TTC549 (cell line): ENCODE measurements around the gene WDR82.
"Not testable (repeated sequence)": the region's sequence is repeated elsewhere in the genome, so short reads cannot be mapped to it uniquely, and the experiment has no call there.

ENCODE experiments used
- FAIRE-seq: peaks from 2 replicates; lab custom pipeline; 2012; peaks lifted over from hg19 to GRCh38; lab: Jason Lieb, UNC

The WDR82 gene

DNA sequence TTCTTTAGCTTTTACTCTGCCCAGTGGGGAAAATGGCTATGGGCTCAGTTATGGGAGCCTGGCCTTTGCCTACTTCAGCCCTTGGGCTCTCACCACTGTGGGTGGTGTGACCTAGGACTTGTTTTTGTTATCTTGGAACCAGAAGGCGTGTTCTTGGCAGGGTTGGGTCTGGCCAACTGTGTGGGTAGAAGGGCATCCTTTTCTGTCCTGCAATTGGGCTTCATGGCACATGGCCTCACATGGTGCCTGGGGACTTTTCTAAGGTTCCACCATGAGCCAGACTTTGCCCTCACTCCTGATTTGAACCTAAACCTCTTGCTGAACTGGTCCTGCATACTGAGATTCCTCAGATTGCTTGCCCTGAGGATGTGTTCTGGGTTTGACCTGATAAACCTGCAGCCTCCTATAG, 10.9 kb upstream of the WDR82 start:
- no peak for FAIRE-seq

DNA sequence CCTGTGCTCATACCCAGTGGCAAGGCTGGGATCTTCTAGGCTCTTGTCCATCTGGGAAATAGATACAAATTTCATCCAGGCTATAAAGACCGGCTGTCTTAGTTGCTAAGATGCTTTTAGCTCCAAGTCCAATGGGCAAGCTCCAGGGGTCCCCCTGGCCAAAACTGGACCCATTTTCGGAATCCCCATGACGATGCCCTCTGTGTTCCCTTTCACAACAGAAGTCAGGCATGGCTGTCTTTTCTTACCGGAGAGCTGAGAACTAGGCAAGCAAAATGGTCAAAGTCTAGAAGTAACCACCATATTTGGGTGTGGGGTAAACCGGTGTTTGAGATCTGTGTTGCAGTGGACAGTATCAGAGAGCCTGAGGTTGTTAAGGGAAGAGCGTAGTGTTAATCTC, 10.2 kb upstream of the WDR82 start:
- FAIRE-seq: no peak

DNA sequence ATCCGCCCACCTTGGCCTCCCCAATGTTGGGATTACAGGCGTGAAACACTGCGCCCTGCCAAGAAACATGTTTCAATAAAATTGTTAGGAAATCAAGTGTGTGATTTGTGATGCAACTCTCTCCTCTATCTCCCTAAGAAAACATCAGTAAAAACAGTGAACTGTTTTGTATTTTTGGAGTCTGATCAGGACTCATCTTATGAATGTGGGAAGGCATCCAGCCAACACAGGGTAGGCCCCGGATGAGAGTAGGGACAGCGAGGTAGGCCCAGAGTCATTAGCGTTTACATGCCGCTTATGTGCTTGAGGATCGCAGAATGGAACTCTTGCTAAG, 8.3 kb upstream of the WDR82 start:
- FAIRE-seq: no peak

DNA sequence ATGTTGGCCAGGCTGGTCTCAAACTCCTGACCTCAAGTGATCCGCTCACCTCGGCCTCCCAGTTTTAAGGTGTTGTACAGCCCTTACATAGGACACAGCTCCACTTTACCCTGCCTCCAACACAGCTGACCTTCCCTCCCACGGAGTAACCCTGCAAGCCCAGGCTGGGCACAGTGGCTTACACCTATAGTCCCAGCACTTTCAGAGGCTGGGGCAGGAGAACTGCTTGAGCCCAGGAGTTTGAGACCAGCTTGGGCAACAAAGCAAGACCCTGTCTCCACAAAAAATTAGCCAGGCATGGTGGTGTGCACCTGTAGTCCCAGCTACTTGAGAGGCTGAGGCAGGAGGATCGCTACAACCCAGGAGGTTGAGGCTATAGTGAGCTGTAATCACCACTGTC, 5.6 kb upstream of the WDR82 start:
- FAIRE-seq: not testable (repeated sequence)

DNA sequence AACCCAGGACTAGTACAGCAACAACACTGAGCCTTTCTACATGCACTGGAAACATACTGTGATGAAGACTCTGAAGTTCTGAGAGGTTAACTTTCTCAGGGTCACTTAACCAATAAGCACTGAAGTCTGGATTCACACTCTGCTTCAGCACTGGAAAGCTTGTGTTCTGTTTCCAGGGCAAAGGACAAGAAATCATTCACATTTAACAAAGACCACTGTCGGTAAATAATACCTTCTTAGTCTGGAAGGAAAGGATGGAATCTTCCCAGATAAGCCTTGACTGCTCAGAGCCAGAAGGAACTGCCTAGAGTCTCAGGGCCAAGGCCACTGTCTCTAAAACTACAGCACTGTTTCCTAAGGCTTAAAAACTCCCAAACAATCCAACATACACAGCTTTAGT, 4.9 kb upstream of the WDR82 start:
- no peak for FAIRE-seq

DNA sequence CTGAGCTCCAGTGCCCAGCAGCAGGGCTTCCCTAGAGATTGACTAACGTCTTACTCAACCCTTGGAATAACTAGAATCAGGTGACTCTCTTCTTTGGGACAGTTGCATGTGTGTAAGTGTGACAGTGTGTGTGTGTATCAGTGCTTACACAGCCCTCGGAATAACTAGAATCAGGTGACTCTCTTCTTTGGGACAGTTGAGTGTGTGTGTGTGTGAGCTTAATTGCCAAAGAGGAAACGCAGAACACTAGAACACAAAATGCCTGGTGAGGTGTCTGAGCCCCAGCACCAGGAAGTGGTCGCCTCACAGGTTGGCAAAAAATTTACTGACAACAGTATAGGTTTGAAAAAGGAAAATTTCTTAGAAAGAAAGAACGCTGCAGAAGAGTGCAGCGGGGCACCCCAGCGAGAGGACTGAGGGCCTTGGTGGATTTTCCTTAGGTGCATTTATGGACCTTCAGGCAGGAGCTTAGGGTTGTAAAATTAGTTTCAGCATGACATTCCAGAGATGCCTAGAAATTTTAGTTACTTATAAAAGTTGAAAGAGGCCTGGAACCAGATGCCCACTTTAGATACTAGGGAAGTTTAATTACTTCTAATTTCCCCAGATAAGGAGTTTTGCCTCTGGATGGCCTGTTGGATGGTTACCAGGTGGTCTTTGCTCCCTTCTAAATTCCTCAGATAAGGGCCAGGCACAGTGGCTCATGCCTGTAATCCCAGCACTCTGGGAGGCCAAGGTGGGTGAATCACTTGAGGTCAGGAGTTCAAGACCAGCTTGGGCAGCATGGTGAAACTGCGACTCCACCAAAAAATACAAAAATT, 3.7 kb upstream of the WDR82 start:
- FAIRE-seq: no peak

DNA sequence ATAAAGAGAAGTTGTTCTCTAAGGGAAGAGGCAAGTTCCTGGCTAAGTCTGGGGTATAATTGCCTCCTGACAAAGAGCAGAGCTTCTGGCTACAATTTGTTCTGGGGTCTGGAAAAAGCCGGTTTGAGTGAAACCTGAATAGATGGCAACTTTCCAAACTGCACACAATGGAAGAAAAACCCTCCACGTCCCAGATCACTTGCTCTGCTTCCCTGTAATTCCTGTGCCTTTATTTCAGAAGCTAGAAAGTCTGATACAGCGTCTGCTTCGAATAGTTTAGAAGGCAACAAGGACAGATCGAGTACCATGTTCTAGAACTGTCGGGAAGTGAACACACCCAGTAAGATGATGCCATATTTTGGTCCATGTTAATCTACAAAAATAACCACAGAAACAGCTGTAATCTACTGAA, 1.6 kb upstream of the WDR82 start:
- no peak for FAIRE-seq

DNA sequence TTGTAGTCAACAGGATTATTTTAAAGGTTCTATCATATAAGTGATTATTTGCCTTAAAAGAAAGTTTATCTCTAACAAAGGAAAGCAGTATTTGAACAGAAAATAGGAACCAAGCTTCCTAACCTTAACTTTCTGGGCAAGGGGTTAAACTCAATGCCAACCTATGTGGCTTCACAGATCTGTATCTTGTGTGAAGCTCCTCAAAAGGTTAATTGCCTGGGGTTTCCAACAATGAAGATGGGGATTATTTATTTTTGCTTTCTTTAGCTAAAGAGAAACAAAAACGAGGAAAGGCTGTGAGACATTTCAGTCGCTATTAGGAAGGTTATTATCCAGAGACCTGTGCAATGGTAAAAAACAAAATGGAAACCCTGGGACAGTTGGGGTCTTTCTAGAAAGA, 1.1 kb upstream of the WDR82 start:
- no peak for FAIRE-seq

DNA sequence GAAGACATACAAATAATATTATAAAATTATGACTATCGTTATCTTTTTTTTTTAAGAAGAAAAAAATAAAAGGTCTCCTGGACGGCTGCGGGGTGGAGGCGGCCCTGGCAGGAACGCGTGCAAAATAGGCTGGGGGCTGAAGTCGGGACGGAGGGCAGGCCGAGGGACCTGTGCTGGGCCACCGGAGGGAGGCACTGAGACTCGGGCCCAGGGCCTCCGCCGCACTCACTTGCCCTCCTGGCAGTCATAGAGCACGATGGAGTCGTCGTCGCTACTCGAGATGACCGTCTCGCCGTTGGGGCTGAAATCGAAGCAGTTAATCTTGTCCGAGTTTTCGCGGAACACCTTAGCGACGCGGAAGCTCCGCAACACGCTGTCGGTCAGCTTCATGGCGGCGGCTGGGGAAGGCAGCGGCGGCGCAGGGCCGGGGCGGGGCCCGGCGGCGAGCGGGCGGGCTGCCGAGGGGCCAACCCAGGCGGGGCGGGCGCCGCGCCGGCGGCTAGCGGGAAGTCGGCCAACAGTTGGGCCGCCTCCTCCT, 408 bp downstream of the WDR82 start:
- FAIRE-seq: no peak

DNA sequence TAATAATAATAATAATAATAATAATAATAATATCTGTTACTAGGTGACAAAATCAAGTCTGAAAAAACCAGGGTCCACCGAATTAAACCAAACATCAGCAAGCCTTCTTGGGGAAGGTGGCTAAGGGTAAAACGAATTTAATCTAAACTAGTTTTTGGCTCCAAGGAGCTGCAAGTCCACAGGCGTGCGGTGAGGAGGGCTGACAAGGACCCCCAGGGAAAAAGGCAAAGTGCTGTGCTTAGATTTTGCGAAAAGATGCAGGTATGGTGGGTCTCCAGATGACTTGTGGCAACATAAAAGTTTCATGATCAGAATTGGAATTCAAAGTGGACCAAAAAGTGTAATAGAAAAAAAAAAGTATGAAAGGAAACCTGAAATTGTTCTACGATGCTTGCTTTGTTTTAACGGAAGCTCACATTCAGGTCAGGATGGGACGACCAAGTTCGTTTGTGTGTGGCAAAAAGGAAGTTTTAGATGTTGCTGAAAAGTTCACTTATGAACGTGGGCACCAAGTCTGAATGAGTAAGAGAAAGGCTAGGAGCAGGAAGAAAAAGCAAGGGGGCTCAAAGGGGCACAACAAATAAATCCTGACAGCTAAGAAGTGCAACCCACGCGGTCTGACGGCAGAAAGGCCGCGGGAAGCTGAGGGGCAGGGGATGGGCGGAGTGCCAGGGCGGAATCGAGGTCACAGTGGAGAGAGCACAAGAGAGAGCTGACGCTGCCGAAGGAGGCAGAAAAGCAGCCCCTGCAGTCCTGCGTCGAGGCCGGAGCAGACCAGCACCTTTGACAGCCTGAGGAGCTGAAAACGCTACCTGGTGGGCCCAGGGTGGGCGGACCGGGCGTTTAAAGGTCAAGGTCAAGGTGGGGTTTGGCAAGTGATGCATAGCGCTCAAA, 1.1 kb downstream of the WDR82 start:
- no peak for FAIRE-seq

DNA sequence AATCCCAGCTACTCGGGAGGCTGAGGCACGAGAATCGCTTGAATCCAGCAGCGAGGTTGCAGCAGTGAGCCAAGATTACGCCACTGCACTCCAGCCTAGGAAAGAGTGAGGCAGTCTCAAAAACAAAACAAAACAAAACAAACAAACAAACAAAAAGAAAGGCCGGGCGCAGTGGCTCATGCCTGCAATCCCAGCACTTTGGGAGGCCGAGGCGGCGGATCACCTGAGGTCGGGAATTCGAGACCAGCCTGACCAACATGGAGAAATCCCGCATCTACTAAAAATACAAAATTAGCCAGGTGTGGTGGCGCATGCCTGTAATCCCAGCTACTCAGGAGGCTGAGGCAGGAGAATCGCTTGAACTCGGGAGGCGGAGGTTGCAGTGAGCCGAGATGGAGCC, 3.7 kb downstream of the WDR82 start:
- FAIRE-seq: not testable (repeated sequence)

DNA sequence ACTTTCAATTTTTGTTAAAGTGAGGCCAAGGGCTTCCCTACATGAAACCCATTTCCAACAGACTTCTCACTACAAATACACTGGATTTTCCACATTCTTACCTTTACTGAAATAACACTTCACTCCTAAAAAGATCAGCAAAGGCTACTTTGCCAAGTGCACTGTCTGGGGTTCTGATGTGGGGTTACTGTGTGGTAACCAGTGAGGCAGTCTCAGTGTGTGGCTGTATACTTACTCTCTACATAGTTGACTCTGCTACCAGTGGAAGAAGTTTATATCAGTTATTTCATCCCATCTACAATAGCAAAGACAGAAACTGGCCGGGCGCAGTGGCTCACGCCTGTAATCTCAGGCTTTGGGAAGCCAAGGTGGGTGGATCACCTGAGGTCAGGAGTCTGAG, 5.6 kb downstream of the WDR82 start:
- FAIRE-seq: no peak

DNA sequence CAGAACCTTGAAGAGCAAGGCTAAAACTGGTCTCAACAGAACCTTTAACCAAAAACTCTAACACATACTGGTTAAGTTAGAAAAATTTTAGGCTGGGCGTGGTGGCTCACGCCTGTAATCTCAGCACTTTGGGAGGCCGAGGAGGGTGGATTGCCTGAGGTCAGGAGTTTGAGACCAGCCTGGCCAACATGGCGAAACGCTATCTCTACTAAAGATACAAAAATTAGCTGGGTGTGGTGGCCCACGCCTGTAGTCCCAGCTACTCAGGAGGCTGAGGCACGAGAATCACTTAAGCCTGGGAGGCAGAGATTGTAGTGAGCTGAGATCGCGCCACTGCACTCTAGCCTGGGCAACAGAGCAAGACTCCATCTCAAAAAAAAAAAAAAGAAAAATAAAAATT, 6.3 kb downstream of the WDR82 start:
- not testable (repeated sequence) for FAIRE-seq

DNA sequence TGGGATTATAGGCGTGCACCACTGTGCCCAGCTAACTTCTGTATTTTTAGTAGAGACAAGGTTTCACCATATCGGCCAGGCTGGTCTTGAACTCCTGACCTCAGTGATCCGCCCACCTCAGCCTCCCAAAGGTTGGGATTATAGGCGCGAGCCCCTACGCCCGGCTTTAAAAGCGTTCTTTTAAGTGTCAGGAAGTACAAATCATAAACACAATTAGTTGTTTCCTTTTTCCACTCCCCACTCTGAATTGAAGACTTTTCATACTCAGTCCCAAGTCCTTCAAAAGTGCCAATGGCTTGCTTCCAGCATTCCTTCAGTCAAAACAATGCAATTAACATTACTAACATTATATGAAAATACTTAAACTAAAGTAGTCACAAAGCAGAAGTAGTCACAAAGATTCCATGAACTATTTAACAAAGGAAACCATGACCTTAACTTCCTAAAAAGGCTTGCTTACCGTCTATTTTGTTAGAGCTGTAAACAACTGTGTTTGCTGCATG, 8.1 kb downstream of the WDR82 start:
- FAIRE-seq: no peak

DNA sequence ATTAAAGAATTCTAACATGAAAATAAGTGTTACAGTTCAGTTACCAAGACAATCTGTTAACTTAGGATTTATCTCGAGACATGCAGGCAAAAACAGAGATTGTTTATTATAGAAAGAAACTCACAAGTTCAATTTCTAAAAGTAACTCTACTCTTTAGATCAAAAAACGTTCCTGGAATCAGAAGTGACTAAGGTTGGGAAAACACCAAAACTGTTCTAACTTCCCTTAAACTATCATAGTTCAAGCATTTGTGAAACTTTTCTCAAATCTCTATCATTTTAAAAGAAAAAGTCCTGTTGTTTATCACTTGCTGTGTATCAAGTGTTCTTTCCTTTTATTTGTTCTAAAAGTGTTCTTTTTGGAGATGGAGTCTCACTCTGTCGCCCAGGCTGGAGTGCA, 8.7 kb downstream of the WDR82 start:
- no peak for FAIRE-seq

DNA sequence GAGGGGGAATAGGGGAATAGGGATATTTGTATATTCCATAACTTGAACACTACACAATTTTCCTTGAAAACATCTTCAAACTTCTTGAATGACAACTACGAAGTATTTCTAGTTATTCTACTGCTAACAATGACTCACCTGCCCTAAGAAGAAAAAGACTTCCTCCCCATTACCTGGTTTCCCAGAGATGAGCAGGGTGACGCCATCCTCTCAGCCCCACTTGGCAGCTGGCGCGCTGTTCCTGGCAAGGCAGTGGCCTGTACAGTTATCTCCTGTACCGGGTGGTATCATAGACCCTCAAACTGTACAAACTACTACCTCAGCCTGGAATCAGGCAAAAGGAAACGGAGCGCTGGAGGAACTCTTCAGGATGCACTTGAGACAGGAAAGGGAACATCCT, 10.4 kb downstream of the WDR82 start:
- FAIRE-seq: no peak

DNA sequence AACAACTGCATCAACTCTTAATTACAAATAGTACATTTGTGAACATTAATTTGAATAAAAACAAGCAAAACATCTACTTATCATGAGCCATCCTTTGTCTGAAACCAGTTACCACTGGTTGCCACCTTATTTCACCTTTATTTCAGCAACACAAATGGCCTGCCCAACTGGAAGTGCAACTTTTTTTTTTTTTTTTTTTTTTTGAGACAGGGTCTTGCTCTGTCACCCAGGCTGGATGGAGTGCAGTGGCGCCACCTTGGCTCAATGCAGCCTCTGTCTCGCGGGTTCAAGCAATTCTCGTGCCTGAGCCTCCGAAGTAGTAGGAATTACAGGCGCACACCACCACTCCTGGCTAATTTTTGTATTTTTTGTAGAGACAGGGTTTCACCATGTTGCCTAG, 13.1 kb downstream of the WDR82 start:
- no peak for FAIRE-seq

DNA sequence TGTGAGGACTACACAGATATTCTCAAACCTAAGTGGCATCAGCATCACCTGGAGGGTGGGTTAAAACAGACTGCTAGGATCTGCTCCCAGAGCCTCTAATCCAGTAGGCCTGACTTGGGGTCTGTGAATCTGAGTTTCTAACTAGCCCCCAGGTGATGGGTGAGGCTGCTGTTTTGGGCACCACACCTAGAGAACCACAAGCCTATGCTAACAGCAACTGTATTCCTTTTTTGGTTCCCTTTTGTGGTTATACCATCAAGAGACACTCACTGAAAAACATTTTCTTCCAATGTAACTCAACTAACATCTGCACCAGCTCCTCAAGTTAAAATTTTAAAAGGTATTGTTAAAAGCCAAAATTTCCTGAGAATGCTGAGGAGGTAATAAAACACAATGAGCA, 16.0 kb downstream of the WDR82 start:
- no peak for FAIRE-seq

DNA sequence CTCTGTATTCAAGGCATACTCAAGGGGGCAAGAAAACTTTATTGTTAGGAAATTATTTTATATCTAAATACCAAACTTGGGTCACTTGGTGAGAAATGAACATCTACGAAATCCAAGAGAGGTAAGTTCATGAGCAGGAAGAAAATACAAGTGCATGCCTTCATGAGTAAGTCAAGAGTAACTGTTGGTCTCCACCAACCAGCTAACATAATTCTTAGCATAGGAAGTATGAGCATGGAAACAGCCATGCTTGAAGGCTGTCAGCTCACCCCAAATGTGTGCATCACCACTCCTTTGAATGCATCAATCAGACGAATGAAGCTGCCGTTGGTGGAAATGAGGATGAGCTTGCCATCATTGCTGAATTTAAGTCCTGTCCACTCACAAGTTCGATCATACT, 19.0 kb downstream of the WDR82 start:
- no peak for FAIRE-seq

DNA sequence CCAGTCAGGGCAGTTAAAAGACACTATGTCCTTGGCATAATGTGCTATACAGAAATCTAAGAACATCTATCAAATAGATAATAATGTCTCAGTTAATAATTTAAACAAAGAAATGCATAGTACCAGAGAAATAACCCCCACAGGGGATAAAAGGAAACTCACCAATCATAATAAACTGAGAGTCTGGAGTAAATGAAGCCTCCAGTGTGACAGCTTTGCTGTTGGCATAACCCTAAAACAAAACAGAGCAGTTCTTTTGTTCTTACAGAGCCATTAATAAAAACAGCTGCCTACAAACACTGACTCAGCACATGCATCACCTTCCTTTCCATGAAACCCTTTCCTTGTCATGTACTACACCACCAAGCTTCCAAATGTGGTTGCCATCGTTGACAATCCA, 19.4 kb downstream of the WDR82 start:
- no peak for FAIRE-seq

DNA sequence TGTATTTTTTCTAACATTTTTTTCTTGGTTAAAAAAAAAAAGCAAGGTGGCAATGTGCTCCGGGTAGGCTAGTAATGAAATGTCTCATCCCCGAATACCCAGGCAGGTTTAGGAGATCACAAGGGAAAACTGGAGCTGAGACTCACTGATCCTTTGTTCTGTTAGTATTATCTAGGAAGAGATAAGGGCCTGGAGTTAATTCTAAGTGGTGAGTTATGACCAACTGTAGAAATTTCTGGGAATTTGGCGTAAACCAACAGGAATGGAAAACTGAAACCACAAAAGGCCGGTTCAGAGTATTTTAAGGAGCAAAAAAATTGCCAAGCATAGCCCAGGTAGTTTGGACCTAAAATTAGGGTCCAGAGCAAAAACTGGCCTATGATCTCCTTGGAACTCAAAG, 20.5 kb downstream of the WDR82 start:
- no peak for FAIRE-seq

DNA sequence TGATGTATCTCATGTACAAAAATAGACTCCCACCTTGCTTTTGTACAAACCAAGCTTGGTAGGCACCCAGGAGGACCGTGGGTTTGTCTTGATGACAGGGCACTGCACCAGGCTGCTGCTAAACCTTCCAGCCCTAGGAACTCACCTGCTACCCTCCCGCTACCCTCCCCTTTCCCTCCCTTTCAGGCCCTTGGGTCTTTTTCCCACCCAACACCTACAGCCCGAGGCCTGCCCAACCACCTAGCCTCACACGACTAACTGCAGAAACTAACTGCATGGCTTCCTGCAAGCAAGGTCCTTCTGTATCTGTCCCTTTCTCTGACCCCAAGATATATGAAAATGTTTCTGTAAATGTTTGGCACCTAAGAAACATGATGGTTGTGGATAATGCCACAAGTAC, 21.8 kb downstream of the WDR82 start:
- no peak for FAIRE-seq

DNA sequence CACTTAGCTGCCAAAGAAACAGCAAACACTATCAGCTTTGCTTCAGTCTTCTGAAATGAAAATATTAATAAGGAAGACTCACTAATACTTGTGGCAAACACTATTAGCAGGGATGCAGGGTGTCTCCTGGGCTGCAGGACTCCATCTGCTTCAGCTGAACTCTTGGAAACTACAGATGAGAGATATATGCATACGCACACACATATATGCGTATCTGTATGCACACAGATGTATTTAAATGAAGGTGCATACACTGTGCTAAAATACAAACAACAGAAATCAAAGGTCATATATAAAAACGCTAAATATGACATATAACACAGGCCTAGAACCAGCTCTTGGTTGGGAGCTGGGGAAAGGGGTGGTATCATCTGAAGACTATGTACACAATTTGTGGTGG, 22.3 kb downstream of the WDR82 start:
- no peak for FAIRE-seq
